ENCODE data around the gene NLK.
A peak's percentile ranks its signal among the peaks of the same experiment; 100 is the strongest.

Gene NLK

DNA sequence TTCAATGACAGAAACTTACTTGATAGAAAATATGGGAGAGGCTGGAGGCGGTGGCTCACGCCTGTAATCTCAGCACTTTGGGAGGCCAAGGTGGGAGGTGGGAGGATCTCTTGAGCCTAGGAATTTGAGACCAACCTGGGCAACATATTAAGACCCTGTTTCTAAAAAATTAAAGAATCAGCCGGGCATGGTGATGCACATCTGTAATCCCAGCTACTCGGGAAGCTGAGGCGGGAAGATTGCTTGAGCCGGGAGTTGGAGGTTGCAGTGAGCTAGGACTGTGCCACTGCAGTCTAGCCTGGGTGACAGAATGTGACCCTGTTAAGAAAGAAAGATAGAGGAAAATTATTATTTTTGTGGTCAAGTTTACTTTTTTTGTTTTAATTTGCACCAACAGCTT is 2.1 kb upstream of the NLK start:
- no peak for DNase-seq (ENCODE audit: low read depth)

- DNase-seq (ENCODE audit: low read depth): peak; percentile 97
These were observed 1.2 kb upstream of the NLK start for GRCh38 chr17:28041068-28041843.

DNA sequence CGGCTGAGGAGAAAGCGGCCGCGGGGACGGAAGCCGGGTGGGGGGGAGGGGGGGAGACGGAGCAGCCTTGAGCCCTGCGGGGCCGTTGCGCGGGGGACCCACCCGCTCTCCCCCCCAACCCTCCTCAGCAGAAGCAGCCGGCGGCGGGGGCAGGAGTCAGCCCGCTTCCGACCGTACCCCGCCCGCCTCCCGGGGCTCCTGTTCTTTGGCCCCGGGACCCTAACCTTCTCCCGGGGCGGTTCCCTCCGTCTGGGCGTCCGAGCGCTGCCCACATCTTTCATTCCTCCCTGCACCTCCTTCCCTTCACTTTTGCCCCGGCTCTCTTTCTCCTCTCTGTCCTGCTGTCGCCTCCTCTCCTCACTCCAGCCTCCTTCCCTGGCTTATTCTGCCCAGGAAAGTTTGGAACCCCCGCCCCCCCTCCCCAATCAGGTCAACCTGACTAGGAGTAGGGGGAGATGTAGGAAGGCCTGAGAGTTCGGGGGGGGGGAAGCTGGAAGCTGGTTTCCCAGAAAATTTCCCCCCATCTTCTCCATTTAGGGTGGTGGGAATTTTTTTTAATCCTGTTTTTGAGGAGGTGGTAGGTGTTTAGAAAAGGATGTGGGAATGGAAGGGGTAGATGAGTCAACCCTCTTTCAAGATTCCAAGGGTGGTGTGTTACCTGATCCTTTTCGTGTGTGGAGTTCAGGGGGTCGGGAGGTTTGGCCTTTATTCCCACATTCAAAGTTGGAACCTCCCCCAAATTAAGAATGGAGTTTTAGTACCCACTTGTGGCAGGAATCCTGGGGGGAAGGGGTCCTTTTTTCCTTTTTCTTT is 427 bp upstream of the NLK start:
- no peak for DNase-seq (ENCODE audit: low read depth)

GRCh38 chr17:28042721-28043291 is 329 bp downstream of the NLK start:
- DNase-seq (ENCODE audit: low read depth): no peak

DNA sequence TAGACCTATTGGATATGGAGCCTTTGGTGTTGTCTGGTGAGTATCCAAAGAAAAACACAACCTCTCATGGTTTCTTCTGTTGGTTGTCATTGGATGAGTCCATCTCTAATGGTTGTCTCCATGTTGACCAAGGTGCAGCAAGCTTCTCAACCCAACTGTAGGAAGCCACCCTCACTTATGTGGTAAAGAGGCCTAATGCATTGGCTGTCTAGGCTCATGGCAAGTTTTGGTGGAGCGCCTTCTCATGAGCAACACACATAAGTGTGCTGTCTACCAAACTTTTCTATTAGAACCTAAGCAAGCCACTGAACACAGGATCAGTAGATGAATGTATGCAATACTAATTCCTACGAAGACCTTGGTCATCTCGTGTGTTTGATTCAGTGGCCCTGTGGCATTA is 819 bp downstream of the NLK start:
- DNase-seq (ENCODE audit: low read depth): no peak

DNA sequence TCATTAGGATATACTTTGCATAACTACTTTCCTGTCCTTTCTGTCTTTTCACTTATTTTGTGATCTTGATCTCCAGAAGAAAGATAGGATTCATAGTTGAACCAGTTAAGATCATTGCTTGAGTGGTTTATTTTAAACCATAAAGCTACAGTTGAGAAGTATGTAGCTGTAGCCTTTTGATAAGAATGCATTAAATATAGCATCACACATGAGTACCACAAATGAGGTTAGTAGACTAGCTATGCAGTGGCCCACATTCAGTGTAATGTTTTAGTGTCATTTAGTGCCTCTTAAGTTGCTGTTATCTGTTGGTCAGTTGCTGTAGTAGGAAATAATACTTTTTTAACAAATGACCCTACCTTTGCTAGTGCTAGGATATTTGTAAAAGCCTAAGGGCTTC is 1.3 kb downstream of the NLK start:
- no peak for DNase-seq (ENCODE audit: low read depth)

DNA sequence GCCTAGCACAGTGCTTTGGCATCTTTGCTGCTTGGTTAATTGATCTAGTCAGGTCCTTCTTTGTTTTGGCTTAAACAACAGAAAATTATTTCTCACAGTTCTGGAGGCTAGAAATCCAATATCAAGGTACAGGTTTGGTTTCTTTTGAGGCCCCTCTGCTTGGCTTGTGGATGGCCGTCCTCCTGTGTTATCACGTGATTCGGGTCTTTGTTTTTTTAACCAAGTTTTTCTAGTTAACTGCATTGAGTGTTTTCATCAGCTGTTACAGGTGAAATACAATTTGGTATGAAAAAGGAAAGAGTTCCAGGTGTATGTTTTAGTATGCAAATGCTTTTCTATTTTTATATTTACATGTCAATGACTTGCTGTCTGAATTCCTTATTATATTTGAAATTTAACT is 2.8 kb downstream of the NLK start:
- no peak for DNase-seq (ENCODE audit: low read depth)

- DNase-seq (ENCODE audit: low read depth): no peak
These were observed 3.8 kb downstream of the NLK start for GRCh38 chr17:28046034-28046825.

DNA sequence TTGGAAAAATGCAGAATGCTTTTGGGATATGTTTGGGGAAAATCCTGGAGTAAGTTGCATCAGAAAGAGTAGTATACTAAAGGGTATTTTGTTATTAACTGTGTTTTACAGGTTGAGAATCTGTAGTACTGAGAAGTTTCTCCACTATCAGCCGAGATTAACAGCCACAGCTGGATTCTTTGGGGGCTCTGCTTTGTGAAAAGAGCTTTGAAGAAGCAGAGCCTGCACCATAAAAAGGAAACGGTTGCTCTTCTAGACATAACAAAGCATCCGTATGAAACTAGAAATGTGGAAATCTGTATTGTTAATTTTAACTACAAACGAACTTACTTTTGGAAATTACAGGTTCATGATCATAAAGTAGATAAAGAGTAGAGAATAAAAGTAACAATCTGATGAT is 5.3 kb downstream of the NLK start:
- DNase-seq (ENCODE audit: low read depth): no peak

GRCh38 chr17:28049071-28049470 is 6.6 kb downstream of the NLK start:
- DNase-seq (ENCODE audit: low read depth): no peak

GRCh38 chr17:28053044-28053670 is 10.7 kb downstream of the NLK start:
- DNase-seq (ENCODE audit: low read depth): no peak

GRCh38 chr17:28053725-28054124 is 11.2 kb downstream of the NLK start:
- DNase-seq (ENCODE audit: low read depth): no peak

DNA sequence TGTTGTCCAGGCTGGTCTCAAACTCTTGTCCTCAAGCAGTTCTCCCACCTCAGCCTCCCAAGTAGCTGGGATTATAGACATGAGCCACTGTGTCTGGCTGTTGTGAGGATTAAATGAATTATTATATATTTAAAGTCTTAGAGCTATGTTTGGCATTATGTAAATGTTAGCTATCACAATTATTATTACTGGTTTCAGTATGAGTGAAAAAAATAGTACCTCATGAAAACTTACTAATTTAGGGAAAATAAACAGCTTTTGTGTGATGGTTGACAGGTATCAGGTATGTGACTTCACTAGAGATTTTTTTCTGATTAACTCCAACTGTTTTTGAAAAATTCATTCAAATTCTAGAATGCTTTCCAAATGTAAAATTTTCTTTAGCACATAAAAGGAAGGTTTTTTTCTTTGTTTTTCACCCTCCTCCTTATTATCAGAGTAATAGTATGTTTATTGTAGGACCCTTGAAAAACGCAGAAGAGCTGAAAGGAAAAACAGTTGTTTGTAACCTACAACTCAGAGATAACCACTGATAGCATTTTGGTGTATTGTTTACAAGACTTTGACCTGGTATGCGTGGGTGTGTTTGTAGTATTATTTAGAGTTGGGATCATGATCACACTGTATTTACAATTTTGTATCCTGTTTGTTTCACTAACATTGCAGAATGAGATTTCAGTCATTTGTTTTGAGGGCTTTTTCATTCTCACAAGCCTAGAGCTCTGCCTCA is 13.2 kb downstream of the NLK start:
- no peak for DNase-seq (ENCODE audit: low read depth)

GRCh38 chr17:28056276-28056620 is 13.8 kb downstream of the NLK start:
- no peak for DNase-seq (ENCODE audit: low read depth)

- no peak for DNase-seq (ENCODE audit: low read depth)
These were observed 15.3 kb downstream of the NLK start for GRCh38 chr17:28057731-28058246.

DNA sequence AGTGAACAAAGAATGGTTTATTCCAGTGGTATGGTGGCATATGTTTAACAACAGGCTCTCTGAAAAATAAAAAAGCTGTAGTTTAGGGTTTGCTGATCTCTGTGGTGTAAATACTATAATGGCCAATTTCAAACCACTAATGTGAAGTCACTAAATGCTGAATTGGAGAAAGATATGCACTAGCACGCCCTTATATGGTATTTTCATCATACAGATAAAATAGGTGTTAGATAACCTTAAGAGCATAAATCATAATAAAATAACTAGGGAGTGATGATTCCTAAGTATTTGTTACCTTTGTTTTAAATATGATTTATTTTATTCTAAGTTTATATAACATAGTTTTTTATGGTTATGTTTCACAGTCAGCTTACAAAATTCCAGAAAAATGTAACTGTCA is 17.2 kb downstream of the NLK start:
- no peak for DNase-seq (ENCODE audit: low read depth)

- DNase-seq (ENCODE audit: low read depth): no peak
These were observed 23.2 kb downstream of the NLK start for GRCh38 chr17:28065706-28066105.

GRCh38 chr17:28069061-28069460 is 26.6 kb downstream of the NLK start:
- no peak for DNase-seq (ENCODE audit: low read depth)

- DNase-seq (ENCODE audit: low read depth): no peak
These were observed 28.7 kb downstream of the NLK start for GRCh38 chr17:28071179-28071578.

- no peak for DNase-seq (ENCODE audit: low read depth)
These were observed 29.6 kb downstream of the NLK start for GRCh38 chr17:28071891-28072606.

Data from stimulated activated CD4-positive, alpha-beta T cell treated with anti-CD3 and anti-CD28 coated beads, Interleukin-2, amount 100 ng/mL, for 4 hours (primary cell).